NK-92 (cell line): ENCODE measurements around the gene FAM163B.

ENCODE experiments used
- DNase-seq: peaks from one replicate; lab custom pipeline; 2025; ENCODE audit not compliant: unreplicated experiment; lab: John Stamatoyannopoulos, UW

Gene FAM163B

GRCh38 chr9:133551446-133551845 is 57.7 kb downstream of the FAM163B start:
- no peak for DNase-seq

- DNase-seq: no peak
These were observed 62.1 kb downstream of the FAM163B start for GRCh38 chr9:133547116-133547515.

GRCh38 chr9:133546287-133546680 is 62.9 kb downstream of the FAM163B start:
- no peak for DNase-seq

GRCh38 chr9:133545494-133546286 is 63.5 kb downstream of the FAM163B start:
- no peak for DNase-seq

GRCh38 chr9:133543772-133544467 is 65.3 kb downstream of the FAM163B start:
- DNase-seq: no peak

- DNase-seq: no peak
These were observed 67.2 kb downstream of the FAM163B start for GRCh38 chr9:133542002-133542401.

GRCh38 chr9:133540698-133541025 is 68.5 kb downstream of the FAM163B start:
- DNase-seq: no peak

GRCh38 chr9:133539991-133540697 is 69.0 kb downstream of the FAM163B start:
- DNase-seq: no peak

- DNase-seq: no peak
These were observed 70.0 kb downstream of the FAM163B start for GRCh38 chr9:133538851-133539833.

GRCh38 chr9:133538176-133538575 is 71.0 kb downstream of the FAM163B start:
- DNase-seq: no peak

- DNase-seq: no peak
These were observed 71.9 kb downstream of the FAM163B start for GRCh38 chr9:133537257-133537656.

GRCh38 chr9:133536536-133536935 is 72.7 kb downstream of the FAM163B start:
- no peak for DNase-seq

- DNase-seq: no peak
These were observed 73.1 kb downstream of the FAM163B start for GRCh38 chr9:133536080-133536479.

- no peak for DNase-seq
These were observed 73.8 kb downstream of the FAM163B start for GRCh38 chr9:133535306-133535877.

- no peak for DNase-seq
These were observed 74.6 kb downstream of the FAM163B start, which contains the start of gene ADAMTSL2 for GRCh38 chr9:133534346-133535291. ADAMTSL2 (plus strand) TSS chr9:133534704; CDS start chr9:133536713, 2,009 bp downstream.

GRCh38 chr9:133533857-133534256 is 75.3 kb downstream of the FAM163B start:
- no peak for DNase-seq

- DNase-seq: no peak
These were observed 76.1 kb downstream of the FAM163B start for GRCh38 chr9:133532937-133533668.

- no peak for DNase-seq
These were observed 77.9 kb downstream of the FAM163B start for GRCh38 chr9:133531293-133531692.

GRCh38 chr9:133529874-133530273 is 79.3 kb downstream of the FAM163B start:
- DNase-seq: no peak
